K562 (cell line): ENCODE measurements around the gene PREX1. TPM values are rescaled to one million over a fixed set of nuclear protein-coding genes. Genes with fewer than 3 reads are reported as not detected.

Source experiments
- ATAC-seq: fragments of 200-7000 bp; cut with Tn5 transposase; 3 replicates; pipeline ENCODE4 v1.9.1; 2020; ENCODE audit warnings: moderate library complexity
- BruUV-seq: library from RNA; stranded (reverse); fragments of 400-500 nt; replicated peaks from 2 replicates; lab custom pipeline; 2021; lab: Mats Ljungman, UMichigan
- CTCF ChIA-PET: fragments of 300-600 bp; formaldehyde crosslinking; extraction: SDS; loops from one replicate; lab custom pipeline; 2021; ENCODE audit warnings: low intra/inter-chr PET ratio; lab: Yijun Ruan, JAX
- POLR2A ChIA-PET: fragments of 300-600, 350-650 bp; sonication (Branson Sonifier 250); formaldehyde crosslinking; extraction: SDS; loops from one replicate; lab custom pipeline; 2021; ENCODE audit warnings: antibody characterized with exemption, inconsistent platforms; lab: Yijun Ruan, JAX
- DNase-seq, 4 experiments: peaks; one replicate each; pipeline versions ENCODE4 v3.0.0 to v3.0.0-alpha.2; 2011 to 2018; ENCODE audit warnings: low spot score in 3 of 4, mixed read lengths in 3 of 4; ENCODE audit errors: extremely low read depth in 1 of 4
- FAIRE-seq: peaks from 2 replicates; lab custom pipeline; 2011; peaks lifted over from hg19 to GRCh38; lab: Jason Lieb, UNC
- H2AFZ ChIP-seq: 2 replicates; pipeline ENCODE4 v1.6.0; 2011; ENCODE audit warnings: low read depth, low read length, control low read depth, inconsistent platforms
- H3K27ac ChIP-seq: fragments of 200-600 bp; 3 replicates; pipeline ENCODE4 v1.8.0; 2011; ENCODE audit warnings: low read depth, mild to moderate bottlenecking, control low read depth, inconsistent platforms, low read length, moderate library complexity, mixed read lengths; ENCODE audit errors: extremely low read depth
- H3K27me3 ChIP-seq, 2 experiments: fragments of 300-600 bp in 1 of 2; 2 replicates in 1 of 2; 3 replicates in 1 of 2; pipeline versions ENCODE4 v1.6.0 to v1.8.0; 2011; ENCODE audit warnings: inconsistent platforms in 2 of 2, low read length in 2 of 2, mild to moderate bottlenecking in 1 of 2, mixed read lengths in 1 of 2, moderate library complexity in 1 of 2; ENCODE audit not compliant: control insufficient read depth in 2 of 2, insufficient read depth in 2 of 2
- H3K36me3 ChIP-seq: fragments of 300-600 bp; 3 replicates; pipeline ENCODE4 v1.8.0; 2011; ENCODE audit warnings: mild to moderate bottlenecking, low read length, inconsistent platforms; ENCODE audit not compliant: control insufficient read depth, insufficient read depth
- H3K4me1 ChIP-seq, 2 experiments: fragments of 200-600 bp in 1 of 2; replicated peaks in 1 of 2; 2 replicates in 1 of 2; 3 replicates in 1 of 2; pipeline versions ENCODE4 v1.5.1 to v1.8.0; 2011; ENCODE audit warnings: inconsistent platforms in 2 of 2, low read length in 2 of 2, mild to moderate bottlenecking in 1 of 2, mixed read lengths in 1 of 2, moderate library complexity in 1 of 2; ENCODE audit not compliant: control insufficient read depth in 2 of 2, insufficient read depth in 2 of 2
- H3K4me2 ChIP-seq: 2 replicates; pipeline ENCODE4 v1.6.1; 2011; ENCODE audit warnings: low read length, control low read depth, inconsistent platforms, mixed read lengths; ENCODE audit not compliant: insufficient read depth
- H3K4me3 ChIP-seq: fragments of 200-600 bp; sonication (generic), shearing (Covaris generic); 2 replicates; pipeline ENCODE4 v1.5.1; 2016; ENCODE audit warnings: control low read depth, inconsistent platforms
- H3K79me2 ChIP-seq: fragments of 200-600 bp; 3 replicates; pipeline ENCODE4 v1.8.0; 2011; ENCODE audit warnings: low read length, inconsistent platforms; ENCODE audit not compliant: control insufficient read depth, insufficient read depth
- H3K9ac ChIP-seq, 2 experiments: 2 replicates each; pipeline versions ENCODE4 v1.6.0 to v1.6.1; 2011; ENCODE audit warnings: low read depth in 2 of 2, low read length in 2 of 2, control low read depth in 1 of 2, inconsistent platforms in 1 of 2, mild to moderate bottlenecking in 1 of 2, mixed read lengths in 1 of 2; ENCODE audit not compliant: insufficient read depth in 1 of 2
- H3K9me1 ChIP-seq: one replicate; pipeline ENCODE4 v1.6.0; 2011; ENCODE audit warnings: inconsistent platforms, mild to moderate bottlenecking, low read length, moderate library complexity; ENCODE audit not compliant: control insufficient read depth, insufficient read depth
- H3K9me3 ChIP-seq: replicated peaks from 2 replicates; pipeline ENCODE4 v1.5.1; 2011; ENCODE audit warnings: low read depth, low read length, inconsistent platforms; ENCODE audit not compliant: control insufficient read depth, insufficient read depth
- H4K20me1 ChIP-seq: replicated peaks from 2 replicates; pipeline ENCODE4 v1.6.1; 2011; ENCODE audit warnings: low read length, inconsistent platforms, mixed read lengths; ENCODE audit not compliant: control insufficient read depth, insufficient read depth
- MTA1 ChIP-seq: fragments of 450-650 bp; IDR thresholded peaks from 2 replicates; pipeline ENCODE4 v1.6.1; 2017; ENCODE audit warnings: borderline replicate concordance
- ZBTB11 ChIP-seq, 3 experiments: fragments of 200-800 bp in 1 of 3; fragments of 250-450 bp in 1 of 3; fragments of 450-650 bp in 1 of 3; sonication (Bioruptor Pico) in 1 of 3; sonication (Bioruptor generic) in 1 of 3; formaldehyde crosslinking in 1 of 3; IDR thresholded peaks; 2 replicates each; pipeline versions ENCODE4 v1.6.1 to v1.8.0; 2016 to 2022; ENCODE audit warnings: mild to moderate bottlenecking in 2 of 3, missing genetic modification characterization in 2 of 3, missing compliant biosample characterization in 1 of 3, moderate library complexity in 1 of 3
- WGBS: fragments of 100-300 bp; shearing (Covaris generic); methylation state at CpG from one replicate; pipeline ENCODE4 v1.1.6; 2016; ENCODE audit warnings: low coverage, mixed read lengths; ENCODE audit not compliant: insufficient coverage; ENCODE audit errors: missing lambda C conversion rate; 5-methylcytosine and 5-hydroxymethylcytosine counted together
- in situ Hi-C: fragments of 300-500 bp; cut with MboI; formaldehyde crosslinking; loops from 4 replicates; pipeline ENCODE4 v1.15.0; 2018; ENCODE audit warnings: inconsistent platforms, mixed read lengths
- intact Hi-C: fragments of 100-400 bp; cut with micrococcal nuclease; formaldehyde crosslinking; loops from 2 replicates; pipeline ENCODE4 v1.14.2; 2022
- polyA plus RNA-seq, 8 experiments: library from polyadenylated mRNA; depleted of rRNA in 4 of 8; stranded (reverse) in 5 of 8; unstranded in 3 of 8; fragments of >200 nt; fragmentation: Nextera tagmentation in 2 of 8; fragmentation: Illumina TruSeq in 1 of 8; extraction: Ambion mirVana in 2 of 8; extraction: Trizol in 1 of 8; gene quantifications; 2 replicates each; pipeline versions ENCODE4 v1.2.1 to v1.2.3, GENCODE V29; 2011 to 2014; ENCODE audit warnings: inconsistent platforms in 1 of 8, missing spikeins in 1 of 8
- total RNA-seq, 7 experiments: library from RNA; depleted of rRNA in 6 of 7; stranded (reverse); fragments of >200 nt in 6 of 7; fragmentation: Illumina TruSeq in 2 of 7; extraction: Trizol in 2 of 7; gene quantifications; 2 replicates each; pipeline versions ENCODE4 v1.2.1 to v1.2.3, GENCODE V29; 2011 to 2021; ENCODE audit warnings: low replicate concordance in 1 of 7

Gene PREX1
- total and polyA plus RNA-seq, 9 of the 15 experiments (the other 6 are each of a cell fraction or from before 2014, with no cell fraction given): 0.37 to 10.4 (median 4.8) TPM

DNA sequence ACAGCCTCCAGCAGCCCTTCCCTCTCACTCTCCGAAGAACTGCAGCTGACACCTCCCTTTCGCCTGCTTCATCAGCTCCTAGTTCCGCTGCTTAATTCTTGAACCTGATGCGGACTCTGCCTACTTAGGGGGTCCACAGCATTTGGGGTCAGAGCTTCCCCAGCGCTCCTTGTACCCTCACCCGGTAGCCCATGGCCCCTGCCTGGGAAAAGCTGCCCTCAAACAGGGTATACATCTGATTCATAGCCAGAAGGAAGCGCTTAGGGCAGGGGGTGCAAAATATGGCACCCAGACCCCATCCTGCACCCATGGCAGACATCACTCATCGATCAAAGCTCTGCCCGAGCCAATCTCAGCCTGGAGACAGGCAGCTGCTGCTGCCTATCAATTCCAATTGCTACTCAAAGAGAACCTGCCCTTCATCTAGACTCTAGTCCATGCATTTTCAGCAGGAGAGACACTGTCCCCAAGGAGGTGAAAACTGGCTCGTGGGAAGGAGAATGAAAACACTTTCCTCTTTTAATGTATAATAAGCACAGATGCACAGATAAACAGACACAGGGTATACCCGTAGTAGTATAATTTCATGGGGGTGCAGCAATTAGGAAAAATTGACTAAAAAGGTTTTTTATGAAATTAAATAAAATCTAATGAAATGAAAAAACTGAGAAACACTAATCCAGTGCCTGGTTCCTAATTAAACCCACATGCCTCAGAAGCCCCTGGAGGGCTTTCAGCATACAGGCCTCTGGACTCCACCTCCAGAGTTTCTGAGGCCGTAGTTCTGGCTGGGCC is 194.8 kb downstream of the PREX1 start:
- CTCF ChIA-PET: no interaction called here
- Histone ChIP-seq H3K9me1 (no peaks in the 10 kb centered on the region), H3K36me3 (no peaks in the 10 kb centered on the region), H3K9me3 (no peaks in the 10 kb centered on the region), H3K4me3 (no peak overlapping the region), H4K20me1 (peaks cover 15% of the 10 kb centered on the region; the same call in 1 of the 2 replicates)
- DNase-seq: no peak
- in situ Hi-C loops: no loop called here
- BruUV-seq: no TSS peak
- ATAC-seq: no peak
- peak in 1 of 3 experiments; percentile 45; a peak in 1 of 6 replicates for TF ChIP-seq ZBTB11 (CRISPR knock-in tag; IDR thresholded peaks at IDR 0.05)
- no peak for TF ChIP-seq MTA1
- TF ChIP-seq, all 486 proteins: peak for 1
- no peaks in the 10 kb centered on the region for H3K79me2 ChIP-seq
- POLR2A ChIA-PET: no interaction called here
- H3K27ac ChIP-seq: no peak overlapping the region
- WGBS: 36% methylated on average over 12 of the region's 12 CpGs
- H3K4me2 ChIP-seq: no peak overlapping the region
- H3K27me3 ChIP-seq: no peaks in the 10 kb centered on the region
- peaks cover 0 to 21% of the 10 kb centered on the region in 2 experiments; a peak in 1 of 5 replicates for H3K4me1 ChIP-seq
- intact Hi-C loops: loop anchor here (10.0 kb wide), 1 partner anchor 472 kb away; no protein-coding TSS in a partner anchor
- H3K9ac ChIP-seq: no peak overlapping the region; a peak in 1 of 4 replicates
- FAIRE-seq: no peak
- H2AFZ ChIP-seq: no peak overlapping the region
